ENCODE results near the gene ARHGEF18.

Gene ARHGEF18

DNA sequence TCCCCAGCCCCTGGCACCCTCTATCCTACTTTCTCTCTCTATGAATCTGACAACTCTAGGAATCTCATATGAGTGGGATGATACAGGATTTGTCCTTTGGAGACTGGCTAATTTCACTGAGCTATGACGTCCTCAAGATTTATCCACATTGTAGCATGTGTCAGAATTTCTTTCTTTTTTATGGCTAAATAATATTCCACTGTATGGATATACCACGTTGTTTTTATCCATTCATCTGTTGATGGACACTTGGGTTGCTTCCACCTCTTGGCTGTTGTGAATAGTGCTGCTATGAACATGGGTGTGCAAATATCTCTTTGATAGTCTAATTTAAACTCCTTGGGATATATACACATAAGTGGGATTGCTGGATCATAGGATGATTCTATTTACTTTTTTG is 30.6 kb upstream of the ARHGEF18 start:
- H3K9me3 ChIP-seq (replicated peaks in 1 of 2; ENCODE audit: control insufficient read depth in 2 of 2, insufficient read depth in 1 of 2, low read depth in 1 of 2, low read length in 2 of 2): peaks cover 2 to 4% of the 10 kb centered on the region in 2 donors
- no peaks in the 10 kb centered on the region for H3K4me1 ChIP-seq (ENCODE audit: control insufficient read depth in 2 of 2, insufficient read depth in 1 of 2, low read depth in 1 of 2, low read length in 2 of 2)
- no peaks in the 10 kb centered on the region for H3K79me1 ChIP-seq (ENCODE audit: low read depth, low read length)
- no peak overlapping the region for H4K8ac ChIP-seq (ENCODE audit: low read depth, low read length)
- no peak overlapping the region for H3K27ac ChIP-seq (replicated peaks; ENCODE audit: low read length)
- H4K91ac ChIP-seq (ENCODE audit: low read depth, low read length, poor library complexity): no peak overlapping the region
- H3K9ac ChIP-seq (ENCODE audit: low read depth, low read length, poor library complexity): no peak overlapping the region
- no peak overlapping the region for H2BK15ac ChIP-seq (ENCODE audit: low read length)
- no peak overlapping the region for H2BK120ac ChIP-seq (ENCODE audit: low read depth, low read length)
- H2AK5ac ChIP-seq (ENCODE audit: low read depth, low read length): no peak overlapping the region
- no peak overlapping the region for H3K4me3 ChIP-seq (ENCODE audit: low read length in 2 of 2)
- no peak overlapping the region for H3K18ac ChIP-seq (ENCODE audit: low read length)
- no peak overlapping the region for H3K4me2 ChIP-seq (ENCODE audit: insufficient read depth, low read length, poor library complexity, severe bottlenecking)
- H3K4ac ChIP-seq (ENCODE audit: low read length): no peak overlapping the region
- no peak overlapping the region for H2BK5ac ChIP-seq (ENCODE audit: low read length)
- H3K23ac ChIP-seq (ENCODE audit: low read depth, low read length, poor library complexity): no peak overlapping the region
- no peaks in the 10 kb centered on the region for H3K36me3 ChIP-seq (replicated peaks in 1 of 2; ENCODE audit: control insufficient read depth in 2 of 2, insufficient read depth in 2 of 2, low read length in 2 of 2)
- no CpG with 5 or more reads among the region's 2 CpGs for WGBS, 2 donors (ENCODE audit: extremely low coverage in 2 of 2, insufficient read length in 2 of 2, insufficient replicate concordance in 1 of 2)
- H2AFZ ChIP-seq (ENCODE audit: low read length): no peak overlapping the region
- no peaks in the 10 kb centered on the region for H3K27me3 ChIP-seq (ENCODE audit: control insufficient read depth in 3 of 3, insufficient read depth in 3 of 3, low read depth in 1 of 3, low read length in 3 of 3)
- H3K14ac ChIP-seq (ENCODE audit: low read length): no peak overlapping the region
- H2BK12ac ChIP-seq (ENCODE audit: low read length): no peak overlapping the region
- DNase-seq (ENCODE audit: low spot score): no peak

DNA sequence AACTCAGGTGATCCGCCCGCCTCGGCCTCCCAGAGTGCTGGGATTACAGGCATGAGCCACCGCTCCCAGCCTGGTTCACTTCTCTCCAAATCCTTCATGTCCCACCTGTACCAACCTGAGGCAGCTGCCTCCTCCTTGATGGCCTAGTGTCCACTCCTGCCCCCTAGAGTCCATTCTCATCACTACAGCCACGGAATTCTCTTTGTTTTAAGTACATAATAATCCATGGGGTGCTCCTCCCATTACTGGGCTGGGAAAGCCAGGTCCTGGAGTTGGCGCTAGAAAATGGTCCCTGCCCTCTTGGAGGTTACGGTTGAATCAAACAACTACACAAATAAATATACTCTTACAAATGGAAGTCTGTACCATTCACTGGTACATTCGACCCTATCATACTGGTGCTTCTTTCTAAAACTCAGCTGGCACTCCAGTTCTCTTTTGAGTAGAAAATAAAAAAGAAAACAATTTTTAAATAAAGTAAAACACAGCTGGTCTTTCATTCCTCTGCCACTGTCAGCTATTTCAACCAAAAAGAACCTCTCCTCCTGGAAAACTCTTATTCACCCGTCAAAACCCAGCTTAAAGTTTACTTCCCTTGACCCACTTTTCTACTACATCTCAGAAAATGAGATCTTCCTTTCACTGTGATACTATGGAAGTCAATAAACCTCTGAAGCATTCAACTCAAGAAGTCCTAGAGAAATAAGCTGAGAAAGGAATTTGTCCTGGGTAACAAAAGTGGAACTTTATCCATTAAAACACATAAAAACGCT is 22.4 kb upstream of the ARHGEF18 start:
- Histone ChIP-seq H2BK5ac (ENCODE audit: low read length) (no peak overlapping the region), H4K8ac (ENCODE audit: low read depth, low read length) (no peak overlapping the region), H3K14ac (ENCODE audit: low read length) (no peak overlapping the region), H3K36me3 (replicated peaks in 1 of 2; ENCODE audit: control insufficient read depth in 2 of 2, insufficient read depth in 2 of 2, low read length in 2 of 2) (no peaks in the 10 kb centered on the region), H3K4ac (ENCODE audit: low read length) (no peak overlapping the region), H3K27me3 (ENCODE audit: control insufficient read depth in 3 of 3, insufficient read depth in 3 of 3, low read depth in 1 of 3, low read length in 3 of 3) (no peaks in the 10 kb centered on the region), H3K9me3 (replicated peaks in 1 of 2; ENCODE audit: control insufficient read depth in 2 of 2, insufficient read depth in 1 of 2, low read depth in 1 of 2, low read length in 2 of 2) (peaks cover 0 to 3% of the 10 kb centered on the region in 2 donors), H3K4me2 (ENCODE audit: insufficient read depth, low read length, poor library complexity, severe bottlenecking) (no peak overlapping the region), H3K4me1 (ENCODE audit: control insufficient read depth in 2 of 2, insufficient read depth in 1 of 2, low read depth in 1 of 2, low read length in 2 of 2) (no peaks in the 10 kb centered on the region), H3K9ac (ENCODE audit: low read depth, low read length, poor library complexity) (no peak overlapping the region), H3K27ac (replicated peaks; ENCODE audit: low read length) (no peak overlapping the region), H4K91ac (ENCODE audit: low read depth, low read length, poor library complexity) (no peak overlapping the region), H3K79me1 (ENCODE audit: low read depth, low read length) (no peaks in the 10 kb centered on the region), H3K18ac (ENCODE audit: low read length) (no peak overlapping the region), H2BK15ac (ENCODE audit: low read length) (no peak overlapping the region), H2AK5ac (ENCODE audit: low read depth, low read length) (no peak overlapping the region), H2BK120ac (ENCODE audit: low read depth, low read length) (no peak overlapping the region), H2AFZ (ENCODE audit: low read length) (no peak overlapping the region), H3K4me3 (ENCODE audit: low read length in 2 of 2) (no peak overlapping the region), H3K23ac (ENCODE audit: low read depth, low read length, poor library complexity) (no peak overlapping the region), H2BK12ac (ENCODE audit: low read length) (no peak overlapping the region)
- no peak for DNase-seq (ENCODE audit: low spot score)
- WGBS, 2 donors (ENCODE audit: extremely low coverage in 2 of 2, insufficient read length in 2 of 2, insufficient replicate concordance in 1 of 2): no CpG with 5 or more reads among the region's 10 CpGs

DNA sequence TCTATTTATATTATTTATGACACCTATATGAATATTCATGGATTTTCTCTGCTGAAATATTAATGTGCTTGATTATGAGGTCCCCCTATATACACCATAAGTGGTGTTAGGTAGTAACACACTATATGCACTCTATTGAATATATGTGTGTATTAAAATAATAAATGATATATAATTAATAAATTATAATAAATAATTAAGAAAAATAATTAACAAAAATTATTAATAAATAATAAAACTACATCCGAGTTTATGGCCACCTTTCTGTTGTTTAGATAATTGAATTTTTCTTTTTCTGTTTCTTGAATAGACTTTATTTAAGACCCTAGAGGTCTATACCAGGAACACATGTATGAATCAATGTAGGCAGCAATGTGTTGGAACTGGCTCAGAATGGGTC is 20.9 kb upstream of the ARHGEF18 start:
- Histone ChIP-seq H3K18ac (ENCODE audit: low read length) (no peak overlapping the region), H3K23ac (ENCODE audit: low read depth, low read length, poor library complexity) (no peak overlapping the region), H4K8ac (ENCODE audit: low read depth, low read length) (no peak overlapping the region), H3K4me3 (ENCODE audit: low read length in 2 of 2) (no peak overlapping the region), H2AK5ac (ENCODE audit: low read depth, low read length) (no peak overlapping the region), H3K9ac (ENCODE audit: low read depth, low read length, poor library complexity) (no peak overlapping the region), H3K27ac (replicated peaks; ENCODE audit: low read length) (no peak overlapping the region), H2BK12ac (ENCODE audit: low read length) (no peak overlapping the region), H3K79me1 (ENCODE audit: low read depth, low read length) (no peaks in the 10 kb centered on the region), H2BK15ac (ENCODE audit: low read length) (no peak overlapping the region), H3K4me2 (ENCODE audit: insufficient read depth, low read length, poor library complexity, severe bottlenecking) (no peak overlapping the region), H3K14ac (ENCODE audit: low read length) (no peak overlapping the region), H3K4me1 (ENCODE audit: control insufficient read depth in 2 of 2, insufficient read depth in 1 of 2, low read depth in 1 of 2, low read length in 2 of 2) (no peaks in the 10 kb centered on the region), H3K27me3 (ENCODE audit: control insufficient read depth in 3 of 3, insufficient read depth in 3 of 3, low read depth in 1 of 3, low read length in 3 of 3) (no peaks in the 10 kb centered on the region), H4K91ac (ENCODE audit: low read depth, low read length, poor library complexity) (no peak overlapping the region), H2AFZ (ENCODE audit: low read length) (no peak overlapping the region), H3K4ac (ENCODE audit: low read length) (no peak overlapping the region), H2BK120ac (ENCODE audit: low read depth, low read length) (no peak overlapping the region), H3K36me3 (replicated peaks in 1 of 2; ENCODE audit: control insufficient read depth in 2 of 2, insufficient read depth in 2 of 2, low read length in 2 of 2) (no peaks in the 10 kb centered on the region), H3K9me3 (replicated peaks in 1 of 2; ENCODE audit: control insufficient read depth in 2 of 2, insufficient read depth in 1 of 2, low read depth in 1 of 2, low read length in 2 of 2) (peaks cover 0 to 4% of the 10 kb centered on the region in 2 donors), H2BK5ac (ENCODE audit: low read length) (no peak overlapping the region)
- WGBS, 2 donors (ENCODE audit: extremely low coverage in 2 of 2, insufficient read length in 2 of 2, insufficient replicate concordance in 1 of 2): no CpG with 5 or more reads among the region's 1 CpG
- DNase-seq (ENCODE audit: low spot score): no peak

DNA sequence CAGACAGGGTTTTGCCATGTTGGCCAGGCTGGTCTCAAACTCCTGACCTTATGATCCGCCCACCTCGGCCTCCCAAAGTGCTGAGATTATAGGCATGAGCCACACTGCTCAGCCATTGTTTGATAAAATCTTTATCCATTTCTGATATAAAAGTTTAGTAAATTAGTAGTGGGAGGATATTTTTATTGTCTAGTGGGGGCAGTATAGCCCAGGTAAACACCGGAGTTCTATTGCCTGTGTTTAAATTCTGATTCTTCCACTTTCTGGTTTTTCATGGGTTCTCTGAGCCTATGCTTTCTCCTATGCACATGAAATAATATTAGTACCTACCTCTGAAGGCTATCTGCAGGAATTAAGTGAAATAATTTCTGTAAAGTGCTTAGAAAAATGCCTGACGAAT is 20.1 kb upstream of the ARHGEF18 start:
- H3K23ac ChIP-seq (ENCODE audit: low read depth, low read length, poor library complexity): no peak overlapping the region

More for the DNA sequence above, 20.1 kb upstream of the ARHGEF18 start:
- no peaks in the 10 kb centered on the region for H3K79me1 ChIP-seq (ENCODE audit: low read depth, low read length)
- H2BK120ac ChIP-seq (ENCODE audit: low read depth, low read length): no peak overlapping the region
- WGBS, 2 donors (ENCODE audit: extremely low coverage in 2 of 2, insufficient read length in 2 of 2, insufficient replicate concordance in 1 of 2): no CpG with 5 or more reads among the region's 4 CpGs
- no peak overlapping the region for H3K9ac ChIP-seq (ENCODE audit: low read depth, low read length, poor library complexity)
- H4K91ac ChIP-seq (ENCODE audit: low read depth, low read length, poor library complexity): no peak overlapping the region
- H3K4me3 ChIP-seq (ENCODE audit: low read length in 2 of 2): no peak overlapping the region
- H3K4me1 ChIP-seq (ENCODE audit: control insufficient read depth in 2 of 2, insufficient read depth in 1 of 2, low read depth in 1 of 2, low read length in 2 of 2): no peaks in the 10 kb centered on the region
- H2BK5ac ChIP-seq (ENCODE audit: low read length): no peak overlapping the region
- DNase-seq (ENCODE audit: low spot score): no peak
- no peak overlapping the region for H2BK12ac ChIP-seq (ENCODE audit: low read length)
- no peak overlapping the region for H3K4ac ChIP-seq (ENCODE audit: low read length)
- H3K9me3 ChIP-seq (replicated peaks in 1 of 2; ENCODE audit: control insufficient read depth in 2 of 2, insufficient read depth in 1 of 2, low read depth in 1 of 2, low read length in 2 of 2): peaks cover 0 to 4% of the 10 kb centered on the region in 2 donors
- no peak overlapping the region for H3K18ac ChIP-seq (ENCODE audit: low read length)
- H3K27ac ChIP-seq (replicated peaks; ENCODE audit: low read length): no peak overlapping the region
- no peak overlapping the region for H2BK15ac ChIP-seq (ENCODE audit: low read length)
- no peaks in the 10 kb centered on the region for H3K27me3 ChIP-seq (ENCODE audit: control insufficient read depth in 3 of 3, insufficient read depth in 3 of 3, low read depth in 1 of 3, low read length in 3 of 3)
- H3K14ac ChIP-seq (ENCODE audit: low read length): no peak overlapping the region
- no peaks in the 10 kb centered on the region for H3K36me3 ChIP-seq (replicated peaks in 1 of 2; ENCODE audit: control insufficient read depth in 2 of 2, insufficient read depth in 2 of 2, low read length in 2 of 2)
- H2AFZ ChIP-seq (ENCODE audit: low read length): no peak overlapping the region
- no peak overlapping the region for H3K4me2 ChIP-seq (ENCODE audit: insufficient read depth, low read length, poor library complexity, severe bottlenecking)
- H2AK5ac ChIP-seq (ENCODE audit: low read depth, low read length): no peak overlapping the region
- no peak overlapping the region for H4K8ac ChIP-seq (ENCODE audit: low read depth, low read length)

Data from neuronal stem cell (in vitro differentiated cells).